Measurements from ENCODE around the gene REPS1.
A peak's percentile ranks its signal among the peaks of the same experiment; 100 is the strongest.
"Not testable (repeated sequence)": the region's sequence is repeated elsewhere in the genome, so short reads cannot be mapped to it uniquely, and the experiment has no call there.

Gene REPS1

DNA sequence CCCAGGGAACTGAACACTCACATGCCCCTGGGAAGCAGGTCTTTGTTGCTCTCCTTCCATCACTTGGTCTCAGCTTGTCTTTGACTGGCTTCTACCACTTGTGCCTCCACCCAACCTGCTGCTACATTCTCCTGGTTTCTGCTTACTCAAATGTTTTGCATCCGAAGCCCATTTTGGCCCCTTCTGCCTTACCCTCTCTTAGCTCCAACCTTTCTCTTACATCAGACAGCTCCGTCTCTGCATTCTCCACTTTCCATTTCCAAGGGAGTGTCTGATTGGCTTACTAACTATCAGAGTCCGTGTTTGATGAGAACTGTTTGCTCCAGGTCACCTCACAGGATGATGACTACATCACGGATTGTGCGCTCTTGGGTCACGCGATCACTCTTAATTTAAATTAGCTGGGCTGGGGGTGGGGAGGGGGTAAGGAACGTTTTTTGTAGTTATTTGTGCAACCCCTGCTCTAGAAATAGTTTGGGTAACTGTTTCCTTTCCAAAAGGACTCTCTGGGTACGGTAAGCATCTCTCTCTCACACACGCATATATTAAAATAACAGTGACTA, 39.6 kb upstream of the REPS1 start:
- Histone ChIP-seq H3K36me3 (ENCODE audit: control insufficient read depth, low read length) (no peaks in the 10 kb centered on the region), H3K4me1 (ENCODE audit: control insufficient read depth, low read length) (peaks cover 33% of the 10 kb centered on the region), H3K9me2 (replicated peaks; ENCODE audit: control insufficient read depth, low read length) (no peaks in the 10 kb centered on the region), H3K79me2 (ENCODE audit: control insufficient read depth, low read length) (peaks cover 30% of the 10 kb centered on the region), H3K9me3 (ENCODE audit: control insufficient read depth, insufficient read depth, low read length) (no peaks in the 10 kb centered on the region), H3K4me3 (ENCODE audit: low read length) (peak overlapping the region; percentile 96), H3K27ac (ENCODE audit: low read depth, low read length) (peak overlapping the region; percentile 59; the same call in 1 of the 2 replicates), H3K27me3 (ENCODE audit: control insufficient read depth, low read length) (peaks cover 8% of the 10 kb centered on the region; the same call in 1 of the 2 replicates), H3F3A (ENCODE audit: control insufficient read depth, insufficient read depth) (peaks cover 16% of the 10 kb centered on the region), H4K20me1 (ENCODE audit: control insufficient read depth, insufficient read depth, low read depth, low read length) (peaks cover 13% of the 10 kb centered on the region), H3K4me2 (ENCODE audit: low read length) (peak overlapping the region; percentile 98)
- TF ChIP-seq, protein P1, sequence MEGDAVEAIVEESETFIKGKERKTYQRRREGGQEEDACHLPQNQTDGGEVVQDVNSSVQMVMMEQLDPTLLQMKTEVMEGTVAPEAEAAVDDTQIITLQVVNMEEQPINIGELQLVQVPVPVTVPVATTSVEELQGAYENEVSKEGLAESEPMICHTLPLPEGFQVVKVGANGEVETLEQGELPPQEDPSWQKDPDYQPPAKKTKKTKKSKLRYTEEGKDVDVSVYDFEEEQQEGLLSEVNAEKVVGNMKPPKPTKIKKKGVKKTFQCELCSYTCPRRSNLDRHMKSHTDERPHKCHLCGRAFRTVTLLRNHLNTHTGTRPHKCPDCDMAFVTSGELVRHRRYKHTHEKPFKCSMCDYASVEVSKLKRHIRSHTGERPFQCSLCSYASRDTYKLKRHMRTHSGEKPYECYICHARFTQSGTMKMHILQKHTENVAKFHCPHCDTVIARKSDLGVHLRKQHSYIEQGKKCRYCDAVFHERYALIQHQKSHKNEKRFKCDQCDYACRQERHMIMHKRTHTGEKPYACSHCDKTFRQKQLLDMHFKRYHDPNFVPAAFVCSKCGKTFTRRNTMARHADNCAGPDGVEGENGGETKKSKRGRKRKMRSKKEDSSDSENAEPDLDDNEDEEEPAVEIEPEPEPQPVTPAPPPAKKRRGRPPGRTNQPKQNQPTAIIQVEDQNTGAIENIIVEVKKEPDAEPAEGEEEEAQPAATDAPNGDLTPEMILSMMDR (IDR thresholded peaks at IDR 0.05; ENCODE audit: low read depth, low read length, poor library complexity, severe bottlenecking) = no peak
- TF ChIP-seq EZH2phosphoT487 (IDR thresholded peaks at IDR 0.05; ENCODE audit: borderline replicate concordance, low read length) = no peak

DNA sequence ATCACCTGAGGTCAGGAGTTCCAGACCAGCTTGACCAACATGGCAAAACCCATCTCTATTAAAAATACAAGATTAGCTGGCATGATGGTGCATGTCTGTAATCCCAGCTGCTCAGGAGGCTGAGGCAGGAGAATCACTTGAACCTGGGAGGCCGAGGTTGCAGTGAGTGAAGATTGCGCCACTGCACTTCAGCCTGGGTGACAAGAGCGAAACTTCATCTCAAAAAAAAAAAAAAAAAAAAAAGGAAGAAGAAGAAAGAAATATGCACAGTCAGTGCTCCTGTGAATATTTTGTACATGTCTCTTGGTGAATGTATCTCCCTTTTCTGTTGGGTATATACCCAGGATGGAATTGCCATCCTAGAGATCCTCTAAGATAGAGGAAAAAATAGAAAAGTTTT, 37.4 kb upstream of the REPS1 start:
- not testable (repeated sequence) for H3F3A ChIP-seq (ENCODE audit: control insufficient read depth, insufficient read depth); H3K9me3 ChIP-seq (ENCODE audit: control insufficient read depth, insufficient read depth, low read length); H3K36me3 ChIP-seq (ENCODE audit: control insufficient read depth, low read length); H3K4me2 ChIP-seq (ENCODE audit: low read length); H4K20me1 ChIP-seq (ENCODE audit: control insufficient read depth, insufficient read depth, low read depth, low read length); H3K4me3 ChIP-seq (ENCODE audit: low read length); H3K9me2 ChIP-seq (replicated peaks; ENCODE audit: control insufficient read depth, low read length); H3K27ac ChIP-seq (ENCODE audit: low read depth, low read length); H3K27me3 ChIP-seq (ENCODE audit: control insufficient read depth, low read length)
- Histone ChIP-seq H3K79me2 (ENCODE audit: control insufficient read depth, low read length) (peaks cover 14% of the 10 kb centered on the region), H3K4me1 (ENCODE audit: control insufficient read depth, low read length) (peaks cover 21% of the 10 kb centered on the region)

DNA sequence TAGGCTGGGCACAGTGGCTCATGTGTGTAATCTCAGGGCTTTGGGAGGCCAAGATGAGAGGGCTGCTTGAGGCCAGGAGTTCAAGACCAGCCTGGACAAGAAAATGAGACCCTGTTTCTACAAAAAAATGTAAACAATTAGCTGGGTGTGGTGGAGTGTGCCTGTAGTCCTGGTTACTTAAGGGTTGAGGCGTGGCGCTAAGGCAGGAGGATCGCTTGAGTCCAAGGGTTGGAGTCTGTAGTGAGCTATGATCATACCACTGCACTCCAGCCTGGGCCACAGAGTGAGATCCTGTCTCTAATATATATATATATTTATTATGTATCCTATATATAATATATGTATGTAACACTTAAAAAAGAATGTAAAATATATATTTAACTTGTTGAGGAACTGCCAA, 32.6 kb upstream of the REPS1 start:
- no peaks in the 10 kb centered on the region for H3K9me3 ChIP-seq (ENCODE audit: control insufficient read depth, insufficient read depth, low read length)
- no peaks in the 10 kb centered on the region for H3K27me3 ChIP-seq (ENCODE audit: control insufficient read depth, low read length)
- no peaks in the 10 kb centered on the region for H3K79me2 ChIP-seq (ENCODE audit: control insufficient read depth, low read length)
- no peaks in the 10 kb centered on the region for H3K36me3 ChIP-seq (ENCODE audit: control insufficient read depth, low read length)
- H4K20me1 ChIP-seq (ENCODE audit: control insufficient read depth, insufficient read depth, low read depth, low read length) = no peaks in the 10 kb centered on the region
- no peaks in the 10 kb centered on the region for H3F3A ChIP-seq (ENCODE audit: control insufficient read depth, insufficient read depth)
- H3K9me2 ChIP-seq (replicated peaks; ENCODE audit: control insufficient read depth, low read length) = no peaks in the 10 kb centered on the region
- no peak overlapping the region for H3K4me3 ChIP-seq (ENCODE audit: low read length)
- H3K4me2 ChIP-seq (ENCODE audit: low read length) = no peak overlapping the region
- peaks cover 17% of the 10 kb centered on the region for H3K4me1 ChIP-seq (ENCODE audit: control insufficient read depth, low read length)
- TF ChIP-seq, protein P1 (IDR thresholded peaks at IDR 0.05; ENCODE audit: low read depth, low read length, poor library complexity, severe bottlenecking) = no peak
- TF ChIP-seq EZH2phosphoT487 (IDR thresholded peaks at IDR 0.05; ENCODE audit: borderline replicate concordance, low read length) = no peak
- no peak overlapping the region for H3K27ac ChIP-seq (ENCODE audit: low read depth, low read length)

DNA sequence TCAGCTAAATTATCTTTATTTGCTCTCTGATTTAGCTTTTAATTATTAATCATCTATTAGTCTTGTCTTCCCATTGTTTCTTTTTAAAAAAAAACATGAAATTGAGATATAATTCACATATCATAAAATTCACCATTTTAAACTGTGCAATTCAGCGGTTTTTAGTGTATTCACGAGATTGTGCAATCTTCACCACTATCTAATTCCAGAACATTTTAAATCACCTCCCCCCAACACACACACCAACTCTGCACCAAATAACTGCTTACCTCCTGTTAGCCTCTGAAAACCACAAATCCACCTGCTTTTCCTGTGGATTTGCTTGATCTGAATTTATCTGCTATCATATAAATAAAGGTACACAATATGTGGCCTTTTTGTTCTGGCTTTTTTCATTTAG, 31.7 kb upstream of the REPS1 start:
- no peak for TF ChIP-seq EZH2phosphoT487 (IDR thresholded peaks at IDR 0.05; ENCODE audit: borderline replicate concordance, low read length)
- TF ChIP-seq, protein P1 (IDR thresholded peaks at IDR 0.05; ENCODE audit: low read depth, low read length, poor library complexity, severe bottlenecking) = no peak
- no peaks in the 10 kb centered on the region for H3K27me3 ChIP-seq (ENCODE audit: control insufficient read depth, low read length)
- no peaks in the 10 kb centered on the region for H3K9me2 ChIP-seq (replicated peaks; ENCODE audit: control insufficient read depth, low read length)
- H3K9me3 ChIP-seq (ENCODE audit: control insufficient read depth, insufficient read depth, low read length) = no peaks in the 10 kb centered on the region
- H3K4me2 ChIP-seq (ENCODE audit: low read length) = no peak overlapping the region
- H3K36me3 ChIP-seq (ENCODE audit: control insufficient read depth, low read length) = no peaks in the 10 kb centered on the region
- H3K27ac ChIP-seq (ENCODE audit: low read depth, low read length) = no peak overlapping the region
- no peak overlapping the region for H3K4me3 ChIP-seq (ENCODE audit: low read length)
- no peaks in the 10 kb centered on the region for H4K20me1 ChIP-seq (ENCODE audit: control insufficient read depth, insufficient read depth, low read depth, low read length)
- H3F3A ChIP-seq (ENCODE audit: control insufficient read depth, insufficient read depth) = no peaks in the 10 kb centered on the region
- H3K79me2 ChIP-seq (ENCODE audit: control insufficient read depth, low read length) = no peaks in the 10 kb centered on the region
- peaks cover 17% of the 10 kb centered on the region for H3K4me1 ChIP-seq (ENCODE audit: control insufficient read depth, low read length)

Data from DOHH2 (cell line).